Activated T-helper 17 cell treated with anti-CD3 and anti-CD28 coated beads, Interleukin-2, amount 50 U/mL, for 72 hours (primary cell): ENCODE results near the gene PHACTR4. TPM values are rescaled to one million over a fixed set of nuclear protein-coding genes. Genes with fewer than 3 reads are reported as not detected.
"Not testable (repeated sequence)": the region's sequence is repeated elsewhere in the genome, so short reads cannot be mapped to it uniquely, and the experiment has no call there.

ENCODE experiments used
- ATAC-seq: fragments of 150-1000 bp; cut with Tn5 transposase; replicated peaks from 2 replicates; pipeline ENCODE4 v1.10.0; 2021; ENCODE audit warnings: mild to moderate bottlenecking, moderate library complexity
- H3K27ac Mint-ChIP-seq: one replicate; pipeline ENCODE4 v1.8.0; 2022; ENCODE audit warnings: mixed read lengths
- H3K27me3 Mint-ChIP-seq: one replicate; pipeline ENCODE4 v1.8.0; 2022; ENCODE audit warnings: mixed read lengths
- H3K36me3 Mint-ChIP-seq: one replicate; pipeline ENCODE4 v1.8.0; 2022; ENCODE audit warnings: low read depth, mild to moderate bottlenecking, mixed read lengths
- H3K4me1 Mint-ChIP-seq: one replicate; pipeline ENCODE4 v1.8.0; 2022; ENCODE audit warnings: mixed read lengths
- H3K4me3 Mint-ChIP-seq: one replicate; pipeline ENCODE4 v1.8.0; 2022; ENCODE audit warnings: mild to moderate bottlenecking, mixed read lengths
- H3K9me3 Mint-ChIP-seq: one replicate; pipeline ENCODE4 v1.8.0; 2022; ENCODE audit warnings: mixed read lengths
- total RNA-seq, 2 donors: library from RNA; stranded (reverse); gene quantifications; one replicate each; pipeline ENCODE4 v1.2.3, GENCODE V29; 2022

The PHACTR4 gene
- total RNA-seq, 2 donors from 2014 or later: 25.6 to 29.3 TPM

GRCh38 chr1:28354121-28354520 is 15.4 kb upstream of the PHACTR4 start:
- Mint-ChIP-seq H3K27me3 (no peaks in the 10 kb centered on the region), H3K4me3 (no peak overlapping the region), H3K4me1 (no peaks in the 10 kb centered on the region), H3K36me3 (no peaks in the 10 kb centered on the region), H3K27ac (no peak overlapping the region), H3K9me3 (no peaks in the 10 kb centered on the region)
- no peak for ATAC-seq

- Mint-ChIP-seq H3K27ac (no peak overlapping the region), H3K9me3 (no peaks in the 10 kb centered on the region), H3K27me3 (no peaks in the 10 kb centered on the region), H3K4me1 (no peaks in the 10 kb centered on the region), H3K36me3 (no peaks in the 10 kb centered on the region), H3K4me3 (no peak overlapping the region)
- no peak for ATAC-seq
Measured at GRCh38 chr1:28358716-28359115, 10.8 kb upstream of the PHACTR4 start.

DNA sequence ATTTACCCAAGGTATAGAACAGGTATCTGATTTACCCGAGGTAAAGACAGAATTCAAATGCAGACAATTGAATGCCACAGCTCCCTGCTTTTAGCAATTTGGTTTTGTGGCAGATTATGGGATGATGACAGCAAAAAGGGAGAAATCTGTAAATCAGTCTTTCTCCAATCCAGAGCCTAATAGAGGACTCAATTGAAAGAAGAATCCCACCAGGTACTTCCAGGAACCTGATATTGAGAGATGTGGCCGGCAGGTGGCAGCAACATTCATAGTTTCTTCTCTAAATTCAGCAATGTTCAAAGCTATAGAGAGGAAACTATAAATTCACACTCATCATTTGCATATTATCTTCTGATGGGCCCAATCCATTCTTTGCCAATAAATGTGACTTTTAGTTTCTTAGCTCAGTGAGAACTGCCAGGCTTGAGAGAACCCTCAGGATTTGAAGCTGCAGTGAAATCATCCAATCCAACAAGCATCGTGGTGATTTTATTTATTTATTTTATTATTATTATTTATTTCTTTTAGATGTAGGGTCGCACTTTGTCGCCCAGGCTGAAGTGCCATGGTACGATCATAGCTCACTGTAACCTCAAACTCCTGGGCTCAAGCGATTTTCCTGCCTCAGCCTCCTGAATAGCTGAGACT is 9.8 kb upstream of the PHACTR4 start:
- no peak overlapping the region for H3K4me3 Mint-ChIP-seq
- H3K4me1 Mint-ChIP-seq: no peaks in the 10 kb centered on the region
- peak; percentile 69 for ATAC-seq
- no peaks in the 10 kb centered on the region for H3K36me3 Mint-ChIP-seq
- no peak overlapping the region for H3K27ac Mint-ChIP-seq
- H3K9me3 Mint-ChIP-seq: no peaks in the 10 kb centered on the region
- H3K27me3 Mint-ChIP-seq: no peaks in the 10 kb centered on the region

- H3K27ac Mint-ChIP-seq: no peak overlapping the region
- no peak overlapping the region for H3K4me3 Mint-ChIP-seq
- H3K27me3 Mint-ChIP-seq: no peaks in the 10 kb centered on the region
- no peak for ATAC-seq
- H3K4me1 Mint-ChIP-seq: peaks cover 7% of the 10 kb centered on the region
- no peaks in the 10 kb centered on the region for H3K9me3 Mint-ChIP-seq
- H3K36me3 Mint-ChIP-seq: no peaks in the 10 kb centered on the region
Measured at GRCh38 chr1:28364888-28365287, 4.7 kb upstream of the PHACTR4 start.

DNA sequence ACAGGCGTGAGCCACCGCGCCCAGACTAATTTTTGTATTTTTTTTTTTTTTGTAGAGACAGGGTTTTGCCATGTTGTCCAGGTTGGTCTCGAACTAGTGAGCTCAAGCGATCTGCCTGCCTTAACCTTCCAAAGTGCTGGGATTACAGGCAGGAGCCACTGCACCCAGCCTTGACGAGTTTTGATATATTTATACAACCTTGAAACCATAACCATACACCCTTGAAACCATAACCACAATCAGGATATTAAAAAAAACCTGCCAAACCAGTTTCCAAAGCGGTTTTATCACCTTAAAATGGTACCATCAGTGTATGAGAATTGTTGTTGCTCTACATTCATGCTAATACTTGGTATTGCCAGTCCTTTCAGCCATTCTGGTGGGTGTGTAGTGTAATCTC is 3.7 kb upstream of the PHACTR4 start:
- no peaks in the 10 kb centered on the region for H3K9me3 Mint-ChIP-seq
- no peak for ATAC-seq
- H3K27ac Mint-ChIP-seq: no peak overlapping the region
- no peaks in the 10 kb centered on the region for H3K27me3 Mint-ChIP-seq
- peaks cover 10% of the 10 kb centered on the region for H3K4me1 Mint-ChIP-seq
- no peak overlapping the region for H3K4me3 Mint-ChIP-seq
- no peaks in the 10 kb centered on the region for H3K36me3 Mint-ChIP-seq

- Mint-ChIP-seq H3K27ac (peak overlapping the region; percentile 90), H3K4me3 (peak overlapping the region; percentile 91), H3K4me1 (peaks cover 11% of the 10 kb centered on the region)
- not testable (repeated sequence) for H3K27me3 Mint-ChIP-seq, H3K9me3 Mint-ChIP-seq, ATAC-seq, H3K36me3 Mint-ChIP-seq
Measured at GRCh38 chr1:28368608-28369007, 932 bp upstream of the PHACTR4 start.

GRCh38 chr1:28370239-28371009 is 884 bp downstream of the PHACTR4 start:
- peak overlapping the region; percentile 91 for H3K4me3 Mint-ChIP-seq
- H3K27ac Mint-ChIP-seq: peak overlapping the region; percentile 90
- H3K36me3 Mint-ChIP-seq: peaks cover 3% of the 10 kb centered on the region
- H3K27me3 Mint-ChIP-seq: no peaks in the 10 kb centered on the region
- peak; percentile 25 for ATAC-seq
- H3K4me1 Mint-ChIP-seq: peaks cover 11% of the 10 kb centered on the region
- no peaks in the 10 kb centered on the region for H3K9me3 Mint-ChIP-seq

GRCh38 chr1:28371010-28371377 is 1.5 kb downstream of the PHACTR4 start:
- peak overlapping the region; percentile 90 for H3K27ac Mint-ChIP-seq
- ATAC-seq: no peak
- H3K27me3 Mint-ChIP-seq: no peaks in the 10 kb centered on the region
- no peaks in the 10 kb centered on the region for H3K9me3 Mint-ChIP-seq
- H3K4me3 Mint-ChIP-seq: peak overlapping the region; percentile 91
- H3K36me3 Mint-ChIP-seq: peaks cover 5% of the 10 kb centered on the region
- H3K4me1 Mint-ChIP-seq: peaks cover 11% of the 10 kb centered on the region

- H3K36me3 Mint-ChIP-seq, ATAC-seq, H3K27ac Mint-ChIP-seq, H3K27me3 Mint-ChIP-seq, H3K9me3 Mint-ChIP-seq, H3K4me3 Mint-ChIP-seq: not testable (repeated sequence)
- peaks cover 12% of the 10 kb centered on the region for H3K4me1 Mint-ChIP-seq
Measured at GRCh38 chr1:28373450-28373849, 3.9 kb downstream of the PHACTR4 start.

DNA sequence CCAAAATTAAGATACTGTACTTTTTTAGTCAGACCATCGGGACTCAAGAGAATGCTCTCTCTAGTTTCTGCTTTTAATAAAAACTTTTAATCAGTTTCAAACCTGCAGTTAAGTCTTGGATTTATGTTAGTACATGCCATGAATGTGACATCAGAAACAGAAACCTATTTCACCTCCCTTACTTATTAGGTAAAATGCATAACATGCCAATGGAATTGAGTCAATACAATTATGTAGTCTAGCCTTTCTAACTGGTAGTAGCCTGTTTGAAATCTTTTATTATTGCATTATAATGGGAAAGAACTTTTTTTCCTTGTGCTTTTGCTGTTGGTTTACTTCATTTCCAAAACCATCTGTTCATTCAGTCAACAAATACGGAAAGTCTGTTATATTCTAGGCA is 4.8 kb downstream of the PHACTR4 start:
- Mint-ChIP-seq H3K9me3 (no peaks in the 10 kb centered on the region), H3K27ac (no peak overlapping the region), H3K4me3 (no peak overlapping the region), H3K4me1 (peaks cover 8% of the 10 kb centered on the region), H3K27me3 (no peaks in the 10 kb centered on the region), H3K36me3 (peaks cover 11% of the 10 kb centered on the region)
- ATAC-seq: no peak

GRCh38 chr1:28375598-28375997 is 6.1 kb downstream of the PHACTR4 start:
- peaks cover 16% of the 10 kb centered on the region for H3K36me3 Mint-ChIP-seq
- not testable (repeated sequence) for H3K9me3 Mint-ChIP-seq, H3K4me3 Mint-ChIP-seq, ATAC-seq, H3K4me1 Mint-ChIP-seq, H3K27me3 Mint-ChIP-seq, H3K27ac Mint-ChIP-seq

DNA sequence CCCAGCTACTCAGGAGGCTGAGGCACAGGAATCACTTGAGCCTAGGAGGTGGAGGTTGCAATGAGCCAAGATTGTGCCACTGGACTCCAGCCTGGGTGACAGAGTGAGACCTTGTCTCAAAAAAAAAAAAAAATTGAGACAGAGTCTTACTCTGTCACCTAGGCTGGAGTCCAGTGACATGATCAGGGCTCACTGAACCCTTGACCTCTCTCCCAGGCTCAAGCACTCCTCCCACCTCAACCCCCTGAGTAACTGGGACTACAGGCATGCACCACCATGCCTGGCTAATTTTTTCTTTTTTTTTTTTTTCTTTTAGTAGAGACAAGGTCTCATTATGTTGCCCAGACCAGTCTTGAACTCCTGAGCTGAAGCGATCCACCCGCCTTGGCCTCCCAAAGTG is 6.7 kb downstream of the PHACTR4 start:
- H3K36me3 Mint-ChIP-seq: peaks cover 20% of the 10 kb centered on the region
- not testable (repeated sequence) for H3K4me3 Mint-ChIP-seq, H3K9me3 Mint-ChIP-seq, ATAC-seq, H3K27ac Mint-ChIP-seq, H3K4me1 Mint-ChIP-seq, H3K27me3 Mint-ChIP-seq

DNA sequence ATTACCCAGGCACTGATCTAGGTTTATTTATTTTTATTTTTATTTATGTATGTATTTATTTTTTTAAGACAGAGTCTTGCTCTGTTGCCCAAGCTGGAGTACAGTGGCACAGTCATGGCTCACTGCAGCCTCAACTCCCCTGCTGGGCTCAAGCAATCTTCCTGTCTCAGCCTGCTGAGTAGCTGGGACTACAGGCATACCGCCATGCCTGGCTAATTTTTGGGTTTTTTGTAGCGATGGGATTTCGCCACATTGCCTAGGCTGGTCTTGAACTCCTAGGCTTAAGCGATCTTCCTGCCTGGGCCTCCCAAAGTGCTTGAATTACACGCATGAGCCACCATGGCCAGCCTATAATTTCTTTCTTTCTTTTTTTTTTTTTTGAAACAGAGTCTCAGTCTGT is 9.4 kb downstream of the PHACTR4 start:
- H3K27me3 Mint-ChIP-seq: no peaks in the 10 kb centered on the region
- H3K36me3 Mint-ChIP-seq: peaks cover 20% of the 10 kb centered on the region
- H3K4me3 Mint-ChIP-seq: no peak overlapping the region
- no peak for ATAC-seq
- H3K9me3 Mint-ChIP-seq: no peaks in the 10 kb centered on the region
- H3K27ac Mint-ChIP-seq: no peak overlapping the region
- H3K4me1 Mint-ChIP-seq: peaks cover 10% of the 10 kb centered on the region

- no peaks in the 10 kb centered on the region for H3K27me3 Mint-ChIP-seq
- no peak overlapping the region for H3K4me3 Mint-ChIP-seq
- H3K9me3 Mint-ChIP-seq: no peaks in the 10 kb centered on the region
- no peak for ATAC-seq
- peaks cover 11% of the 10 kb centered on the region for H3K4me1 Mint-ChIP-seq
- no peak overlapping the region for H3K27ac Mint-ChIP-seq
- H3K36me3 Mint-ChIP-seq: peaks cover 18% of the 10 kb centered on the region
Measured at GRCh38 chr1:28380394-28380793, 10.9 kb downstream of the PHACTR4 start.

- ATAC-seq, H3K27me3 Mint-ChIP-seq, H3K4me3 Mint-ChIP-seq, H3K27ac Mint-ChIP-seq, H3K4me1 Mint-ChIP-seq, H3K9me3 Mint-ChIP-seq: not testable (repeated sequence)
- peaks cover 10% of the 10 kb centered on the region for H3K36me3 Mint-ChIP-seq
Measured at GRCh38 chr1:28383785-28384184, 14.2 kb downstream of the PHACTR4 start.
